Measurements from ENCODE around the gene AKAP5.

DNA sequence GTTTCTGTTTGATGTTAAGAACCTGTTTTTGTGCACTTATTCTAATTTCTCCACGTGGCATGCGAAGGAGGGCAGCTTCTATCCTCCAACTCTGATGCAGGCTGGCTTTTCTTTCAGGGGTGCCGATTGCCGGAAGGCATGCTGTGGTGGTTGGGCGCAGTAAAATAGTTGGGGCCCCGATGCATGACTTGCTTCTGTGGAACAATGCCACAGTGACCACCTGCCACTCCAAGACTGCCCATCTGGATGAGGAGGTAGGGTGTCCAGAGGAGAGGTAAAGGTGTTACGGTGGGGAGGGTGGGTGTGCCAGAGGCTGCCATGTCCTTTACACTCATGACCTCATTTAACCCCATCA is 47.6 kb upstream of the AKAP5 start:
- TF ChIP-seq, protein P1, sequence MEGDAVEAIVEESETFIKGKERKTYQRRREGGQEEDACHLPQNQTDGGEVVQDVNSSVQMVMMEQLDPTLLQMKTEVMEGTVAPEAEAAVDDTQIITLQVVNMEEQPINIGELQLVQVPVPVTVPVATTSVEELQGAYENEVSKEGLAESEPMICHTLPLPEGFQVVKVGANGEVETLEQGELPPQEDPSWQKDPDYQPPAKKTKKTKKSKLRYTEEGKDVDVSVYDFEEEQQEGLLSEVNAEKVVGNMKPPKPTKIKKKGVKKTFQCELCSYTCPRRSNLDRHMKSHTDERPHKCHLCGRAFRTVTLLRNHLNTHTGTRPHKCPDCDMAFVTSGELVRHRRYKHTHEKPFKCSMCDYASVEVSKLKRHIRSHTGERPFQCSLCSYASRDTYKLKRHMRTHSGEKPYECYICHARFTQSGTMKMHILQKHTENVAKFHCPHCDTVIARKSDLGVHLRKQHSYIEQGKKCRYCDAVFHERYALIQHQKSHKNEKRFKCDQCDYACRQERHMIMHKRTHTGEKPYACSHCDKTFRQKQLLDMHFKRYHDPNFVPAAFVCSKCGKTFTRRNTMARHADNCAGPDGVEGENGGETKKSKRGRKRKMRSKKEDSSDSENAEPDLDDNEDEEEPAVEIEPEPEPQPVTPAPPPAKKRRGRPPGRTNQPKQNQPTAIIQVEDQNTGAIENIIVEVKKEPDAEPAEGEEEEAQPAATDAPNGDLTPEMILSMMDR (IDR thresholded peaks at IDR 0.05), result no peak
- no peak for TF ChIP-seq POLR2A (IDR thresholded peaks at IDR 0.05)
